ENCODE results near the gene LMF2.

The LMF2 gene

DNA sequence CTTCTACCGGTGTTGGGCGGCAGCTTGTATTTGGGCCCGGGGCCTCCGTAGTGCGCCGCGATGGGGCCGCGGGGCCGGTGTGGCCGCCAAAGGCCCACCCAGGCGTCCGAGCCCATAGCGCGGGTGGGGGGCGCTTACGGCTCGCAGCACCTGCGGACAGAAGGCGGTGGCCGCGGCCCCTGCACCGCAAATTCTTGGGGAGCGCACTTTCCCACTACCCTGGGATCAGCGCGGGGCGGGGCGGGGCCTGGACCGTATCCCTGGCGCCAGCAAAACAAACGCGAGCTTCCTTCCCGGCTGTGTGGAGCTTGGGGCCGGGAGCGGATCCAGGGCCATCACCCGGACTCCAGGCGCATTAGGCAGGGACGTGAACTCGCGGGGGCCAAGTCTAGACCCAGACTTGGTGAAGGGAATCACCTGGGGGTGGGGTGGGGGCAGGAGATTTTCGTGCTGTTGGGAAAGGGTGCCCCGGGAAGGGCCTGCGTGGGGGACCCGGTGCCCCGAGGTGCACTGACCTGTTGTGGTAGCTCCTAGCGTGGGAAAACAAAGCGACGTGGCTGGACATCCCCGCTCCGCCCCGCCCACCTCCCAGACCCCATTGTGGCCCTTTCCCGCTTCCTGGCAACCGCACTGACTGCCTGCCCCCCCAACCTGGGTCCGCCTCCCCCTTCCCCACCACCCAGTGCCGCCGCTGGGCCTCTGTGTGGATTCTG lies 24.6 kb upstream of the LMF2 start:
- peak overlapping the region; percentile 95 for H3K4me2 ChIP-seq (ENCODE audit: low read length)
- H3K27ac ChIP-seq (ENCODE audit: low read length) = peak overlapping the region; percentile 80
- peak overlapping the region; percentile 99 for H3K9ac ChIP-seq (ENCODE audit: low read length)
- no peak for TF ChIP-seq EZH2phosphoT487 (IDR thresholded peaks at IDR 0.05; ENCODE audit: low read depth)
- TF ChIP-seq CTCF (IDR thresholded peaks at IDR 0.05; ENCODE audit: low read depth, low read length) = no peak
- no peak overlapping the region for H2AFZ ChIP-seq (ENCODE audit: low read depth, low read length)
- peak overlapping the region; percentile 98 for H3K4me3 ChIP-seq (ENCODE audit: low read length)
- no peaks in the 10 kb centered on the region for H3K27me3 ChIP-seq (ENCODE audit: low read depth, low read length)
- no peaks in the 10 kb centered on the region for H3K36me3 ChIP-seq (replicated peaks; ENCODE audit: low read depth, low read length)
- H3K79me2 ChIP-seq (ENCODE audit: low read length) = 0 out of 2 replicates have a peak, but pooled peaks cover 4% of the 10 kb centered on the region
- H3K9me3 ChIP-seq (ENCODE audit: insufficient read depth, low read length) = no peaks in the 10 kb centered on the region
- H3K4me1 ChIP-seq (ENCODE audit: low read length) = peaks cover 46% of the 10 kb centered on the region
- H4K20me1 ChIP-seq (ENCODE audit: insufficient read depth, low read length) = no peaks in the 10 kb centered on the region

DNA sequence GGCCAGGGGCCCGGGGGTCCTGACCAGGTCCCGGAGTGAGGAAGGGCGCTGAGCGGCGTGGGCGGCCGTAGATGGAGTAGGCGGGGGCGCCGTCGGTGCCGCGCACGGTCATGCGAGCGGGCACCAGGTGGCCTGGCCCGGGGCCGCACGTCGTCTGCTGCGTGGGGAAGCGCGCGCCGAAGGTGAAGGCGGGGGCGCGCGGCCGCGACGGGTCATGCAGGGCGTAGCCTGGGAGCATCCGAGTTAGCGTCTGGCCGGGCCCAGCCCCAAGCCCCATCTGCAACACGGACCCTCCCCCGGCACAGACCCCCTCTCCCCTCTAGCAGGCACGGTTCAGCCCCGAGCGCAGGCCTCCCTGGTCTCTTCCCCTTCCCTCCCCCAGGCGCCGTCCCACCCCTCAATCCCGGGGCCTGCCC lies 24.1 kb upstream of the LMF2 start:
- H3K27ac ChIP-seq (ENCODE audit: low read length) = peak overlapping the region; percentile 80
- H3K4me1 ChIP-seq (ENCODE audit: low read length) = peaks cover 46% of the 10 kb centered on the region
- TF ChIP-seq EZH2phosphoT487 (IDR thresholded peaks at IDR 0.05; ENCODE audit: low read depth) (no peak), CTCF (IDR thresholded peaks at IDR 0.05; ENCODE audit: low read depth, low read length) (no peak)
- peak overlapping the region; percentile 98 for H3K4me3 ChIP-seq (ENCODE audit: low read length)
- peak overlapping the region; percentile 95 for H3K4me2 ChIP-seq (ENCODE audit: low read length)
- H3K27me3 ChIP-seq (ENCODE audit: low read depth, low read length) = no peaks in the 10 kb centered on the region
- peak overlapping the region; percentile 99 for H3K9ac ChIP-seq (ENCODE audit: low read length)
- no peaks in the 10 kb centered on the region for H3K36me3 ChIP-seq (replicated peaks; ENCODE audit: low read depth, low read length)
- no peaks in the 10 kb centered on the region for H3K9me3 ChIP-seq (ENCODE audit: insufficient read depth, low read length)
- H3K79me2 ChIP-seq (ENCODE audit: low read length) = 0 out of 2 replicates have a peak, but pooled peaks cover 4% of the 10 kb centered on the region
- H2AFZ ChIP-seq (ENCODE audit: low read depth, low read length) = no peak overlapping the region
- no peaks in the 10 kb centered on the region for H4K20me1 ChIP-seq (ENCODE audit: insufficient read depth, low read length)

- Histone ChIP-seq H3K4me2 (ENCODE audit: low read length) (peak overlapping the region; percentile 95), H3K4me3 (ENCODE audit: low read length) (peak overlapping the region; percentile 98), H3K79me2 (ENCODE audit: low read length) (0 out of 2 replicates have a peak, but pooled peaks cover 4% of the 10 kb centered on the region), H3K27me3 (ENCODE audit: low read depth, low read length) (no peaks in the 10 kb centered on the region), H4K20me1 (ENCODE audit: insufficient read depth, low read length) (no peaks in the 10 kb centered on the region), H3K27ac (ENCODE audit: low read length) (peak overlapping the region; percentile 80), H3K36me3 (replicated peaks; ENCODE audit: low read depth, low read length) (no peaks in the 10 kb centered on the region), H3K4me1 (ENCODE audit: low read length) (peaks cover 43% of the 10 kb centered on the region), H3K9me3 (ENCODE audit: insufficient read depth, low read length) (no peaks in the 10 kb centered on the region), H2AFZ (ENCODE audit: low read depth, low read length) (no peak overlapping the region), H3K9ac (ENCODE audit: low read length) (peak overlapping the region; percentile 99)
- no peak for TF ChIP-seq CTCF (IDR thresholded peaks at IDR 0.05; ENCODE audit: low read depth, low read length)
- TF ChIP-seq EZH2phosphoT487 (IDR thresholded peaks at IDR 0.05; ENCODE audit: low read depth) = no peak
Observed at GRCh38 chr22:50530877-50531545, 23.5 kb upstream of the LMF2 start.

DNA sequence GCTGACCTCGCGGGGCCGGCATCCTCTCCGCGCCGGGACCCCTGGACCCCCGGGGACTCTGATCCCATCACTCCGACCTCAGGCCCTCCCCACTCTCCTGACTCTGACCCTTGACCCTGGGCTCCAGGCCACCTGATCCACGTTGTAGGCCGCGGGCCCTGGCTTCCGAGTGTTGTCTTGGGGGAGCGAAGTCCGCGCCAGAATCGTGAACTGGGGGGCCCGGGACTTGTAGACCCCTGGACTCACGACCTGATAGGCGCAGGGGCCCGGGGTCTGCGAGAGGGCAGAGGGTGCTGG lies 23.0 kb upstream of the LMF2 start:
- no peaks in the 10 kb centered on the region for H3K9me3 ChIP-seq (ENCODE audit: insufficient read depth, low read length)
- no peak for TF ChIP-seq CTCF (IDR thresholded peaks at IDR 0.05; ENCODE audit: low read depth, low read length)

More for the DNA sequence above, 23.0 kb upstream of the LMF2 start:
- H3K36me3 ChIP-seq (replicated peaks; ENCODE audit: low read depth, low read length) = no peaks in the 10 kb centered on the region
- H3K4me1 ChIP-seq (ENCODE audit: low read length) = peaks cover 39% of the 10 kb centered on the region
- no peaks in the 10 kb centered on the region for H4K20me1 ChIP-seq (ENCODE audit: insufficient read depth, low read length)
- H2AFZ ChIP-seq (ENCODE audit: low read depth, low read length) = no peak overlapping the region
- H3K9ac ChIP-seq (ENCODE audit: low read length) = peak overlapping the region; percentile 99
- peak overlapping the region; percentile 80 for H3K27ac ChIP-seq (ENCODE audit: low read length)
- H3K79me2 ChIP-seq (ENCODE audit: low read length) = 0 out of 2 replicates have a peak, but pooled peaks cover 4% of the 10 kb centered on the region
- H3K4me3 ChIP-seq (ENCODE audit: low read length) = peak overlapping the region; percentile 98
- no peaks in the 10 kb centered on the region for H3K27me3 ChIP-seq (ENCODE audit: low read depth, low read length)
- H3K4me2 ChIP-seq (ENCODE audit: low read length) = peak overlapping the region; percentile 95
